Fibroblast of lung (primary cell): ENCODE measurements around the gene VSTM2B.

Experiments
- EZH2 ChIP-seq: IDR thresholded peaks from 2 replicates; pipeline ENCODE4 v1.5.1; 2012; ENCODE audit warnings: low read length, control low read depth, mild to moderate bottlenecking; ENCODE audit errors: missing control alignments
- TF ChIP-seq, protein P1 (sequence below), 2 donors: IDR thresholded peaks in 1 of 2; conservative IDR thresholded peaks in 1 of 2; 1 replicate in 1 of 2; 2 replicates in 1 of 2; pipeline ENCODE4 v1.5.1; 2011 to 2012; ENCODE audit warnings: low read length in 2 of 2, control low read depth in 1 of 2, inconsistent platforms in 1 of 2, low read depth in 1 of 2, mild to moderate bottlenecking in 1 of 2

- no peak for TF ChIP-seq EZH2
- TF ChIP-seq, protein P1, sequence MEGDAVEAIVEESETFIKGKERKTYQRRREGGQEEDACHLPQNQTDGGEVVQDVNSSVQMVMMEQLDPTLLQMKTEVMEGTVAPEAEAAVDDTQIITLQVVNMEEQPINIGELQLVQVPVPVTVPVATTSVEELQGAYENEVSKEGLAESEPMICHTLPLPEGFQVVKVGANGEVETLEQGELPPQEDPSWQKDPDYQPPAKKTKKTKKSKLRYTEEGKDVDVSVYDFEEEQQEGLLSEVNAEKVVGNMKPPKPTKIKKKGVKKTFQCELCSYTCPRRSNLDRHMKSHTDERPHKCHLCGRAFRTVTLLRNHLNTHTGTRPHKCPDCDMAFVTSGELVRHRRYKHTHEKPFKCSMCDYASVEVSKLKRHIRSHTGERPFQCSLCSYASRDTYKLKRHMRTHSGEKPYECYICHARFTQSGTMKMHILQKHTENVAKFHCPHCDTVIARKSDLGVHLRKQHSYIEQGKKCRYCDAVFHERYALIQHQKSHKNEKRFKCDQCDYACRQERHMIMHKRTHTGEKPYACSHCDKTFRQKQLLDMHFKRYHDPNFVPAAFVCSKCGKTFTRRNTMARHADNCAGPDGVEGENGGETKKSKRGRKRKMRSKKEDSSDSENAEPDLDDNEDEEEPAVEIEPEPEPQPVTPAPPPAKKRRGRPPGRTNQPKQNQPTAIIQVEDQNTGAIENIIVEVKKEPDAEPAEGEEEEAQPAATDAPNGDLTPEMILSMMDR (conservative IDR thresholded peaks at IDR 0.05 in 1 of 2, IDR thresholded peaks at IDR 0.05 in 1 of 2; ENCODE audit: low read depth in 1 of 2, low read length in 2 of 2), result no peak
Measured at GRCh38 chr19:29603308-29603707, 77.5 kb downstream of the VSTM2B start.
